Measurements from ENCODE around the gene EDAR.

EDAR gene

DNA sequence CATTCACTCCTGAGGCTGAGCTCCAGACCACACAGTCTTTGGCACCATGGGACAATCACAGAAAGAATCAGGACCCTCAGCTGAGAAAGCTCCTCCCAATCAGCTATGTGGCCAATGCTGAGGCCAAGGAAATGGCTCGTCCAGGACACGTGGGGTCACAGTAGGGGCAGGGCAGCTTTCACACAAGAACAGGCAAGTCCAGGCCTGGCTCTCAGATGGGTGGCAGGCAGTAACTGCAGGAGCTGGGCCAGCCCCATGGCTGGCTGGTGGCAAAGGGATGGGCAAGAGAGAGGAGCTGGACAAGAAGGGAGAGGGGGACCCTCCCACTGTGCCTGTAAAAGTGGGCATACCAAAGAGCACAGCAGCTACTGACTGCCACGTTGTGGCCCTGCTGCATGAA, 12.2 kb upstream of the EDAR start:
- no peak for DNase-seq (ENCODE audit: low read depth in 2 of 2)

DNA sequence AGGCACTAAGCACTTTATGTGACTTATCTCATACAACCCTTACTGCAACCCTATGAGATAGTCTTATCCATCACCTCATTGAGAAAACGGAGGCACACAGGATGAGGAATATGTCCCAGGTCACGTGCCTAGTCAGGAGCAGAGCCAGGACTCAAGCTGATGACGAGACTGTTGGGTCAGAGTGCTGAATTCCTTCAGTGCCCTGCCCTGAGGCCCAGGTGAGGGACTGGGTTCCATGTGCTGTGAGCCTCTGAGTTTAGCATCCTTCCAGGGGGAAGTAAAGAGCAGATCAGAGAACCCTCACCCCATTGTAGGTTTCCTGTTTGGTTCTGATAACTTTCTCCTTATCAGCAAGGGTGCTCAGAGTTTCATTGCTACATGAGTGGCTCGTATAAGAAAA, 11.7 kb upstream of the EDAR start:
- DNase-seq (ENCODE audit: low read depth in 2 of 2): no peak

DNA sequence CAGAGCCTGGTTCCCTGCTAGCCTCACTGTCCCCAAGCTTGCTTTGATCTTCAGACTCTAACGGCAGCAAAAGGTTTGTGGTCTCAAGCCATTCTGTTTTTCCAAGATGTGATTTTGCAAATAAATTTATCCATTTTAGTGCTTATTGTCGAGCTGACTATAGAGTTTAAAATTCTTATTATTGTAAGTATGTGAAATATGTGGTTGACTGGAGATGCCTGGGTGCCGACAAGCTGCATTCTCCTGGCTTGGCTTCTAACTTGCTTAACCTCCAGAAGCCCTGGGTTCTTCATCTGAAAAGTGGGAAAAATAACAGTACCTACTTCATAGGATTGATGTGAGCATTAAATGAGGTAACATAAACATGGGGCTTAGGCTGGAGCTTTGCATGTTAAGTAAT, 9.9 kb upstream of the EDAR start:
- no peak for DNase-seq (ENCODE audit: low read depth in 2 of 2)

DNA sequence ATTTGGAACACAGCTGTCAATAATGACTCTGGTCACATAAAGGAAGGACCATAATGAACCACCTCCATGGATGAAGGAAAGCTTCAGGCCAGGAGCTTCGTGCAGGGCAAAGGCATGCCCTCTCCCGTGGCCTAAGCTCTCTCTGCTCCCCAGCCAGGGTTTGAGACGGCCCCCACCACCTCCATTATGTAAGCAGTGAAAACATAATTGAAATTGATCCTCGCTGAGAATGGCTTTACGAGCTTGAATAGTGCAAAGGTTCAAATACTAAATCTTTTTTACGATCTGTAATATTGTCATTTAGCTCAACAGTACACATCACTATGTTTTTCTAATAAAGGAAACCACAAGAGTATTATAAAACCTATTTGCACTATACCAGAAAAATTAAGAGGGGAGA, 5.2 kb upstream of the EDAR start:
- DNase-seq (ENCODE audit: low read depth in 2 of 2): no peak

DNA sequence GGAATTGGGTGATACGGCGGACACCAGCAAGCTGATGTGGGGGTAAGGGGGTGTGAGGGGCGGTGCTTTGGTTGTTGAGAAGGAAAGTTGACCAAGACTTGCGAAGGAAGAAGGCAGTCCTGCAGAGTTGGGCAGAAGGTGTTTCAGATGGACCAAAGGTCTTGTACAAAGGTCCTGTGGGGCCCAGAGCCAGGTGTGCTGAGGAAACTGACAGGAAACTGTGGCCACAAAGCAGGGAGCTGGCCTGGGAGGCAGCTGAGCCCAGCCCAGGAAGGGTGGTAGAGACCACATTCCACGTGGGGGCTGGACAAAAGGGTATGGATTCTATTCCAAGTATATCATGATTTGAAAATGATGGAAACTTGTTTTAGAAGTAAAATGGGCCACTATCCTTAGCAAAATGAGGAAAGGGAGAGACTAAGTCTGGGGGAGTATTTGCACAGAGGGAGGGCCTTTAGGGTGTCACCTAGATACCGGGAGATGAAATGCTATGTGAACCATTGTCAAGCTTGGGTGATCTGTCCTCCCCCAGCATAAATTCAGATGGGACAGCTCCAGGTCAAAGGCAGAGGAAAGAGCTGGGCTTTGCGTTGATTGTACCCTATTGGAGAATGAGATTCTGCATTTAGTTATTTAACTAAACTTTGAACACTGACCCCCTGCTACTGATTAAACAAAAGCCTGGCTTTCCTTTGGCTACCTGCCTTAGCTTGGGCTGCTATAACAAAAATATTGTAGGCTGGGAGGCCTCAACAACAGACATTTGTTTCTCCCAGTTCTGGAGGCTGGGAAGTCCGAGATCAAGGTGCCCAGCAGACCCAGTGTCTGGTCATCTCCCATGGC, 4.3 kb upstream of the EDAR start:
- no peak for DNase-seq (ENCODE audit: low read depth in 2 of 2)

DNA sequence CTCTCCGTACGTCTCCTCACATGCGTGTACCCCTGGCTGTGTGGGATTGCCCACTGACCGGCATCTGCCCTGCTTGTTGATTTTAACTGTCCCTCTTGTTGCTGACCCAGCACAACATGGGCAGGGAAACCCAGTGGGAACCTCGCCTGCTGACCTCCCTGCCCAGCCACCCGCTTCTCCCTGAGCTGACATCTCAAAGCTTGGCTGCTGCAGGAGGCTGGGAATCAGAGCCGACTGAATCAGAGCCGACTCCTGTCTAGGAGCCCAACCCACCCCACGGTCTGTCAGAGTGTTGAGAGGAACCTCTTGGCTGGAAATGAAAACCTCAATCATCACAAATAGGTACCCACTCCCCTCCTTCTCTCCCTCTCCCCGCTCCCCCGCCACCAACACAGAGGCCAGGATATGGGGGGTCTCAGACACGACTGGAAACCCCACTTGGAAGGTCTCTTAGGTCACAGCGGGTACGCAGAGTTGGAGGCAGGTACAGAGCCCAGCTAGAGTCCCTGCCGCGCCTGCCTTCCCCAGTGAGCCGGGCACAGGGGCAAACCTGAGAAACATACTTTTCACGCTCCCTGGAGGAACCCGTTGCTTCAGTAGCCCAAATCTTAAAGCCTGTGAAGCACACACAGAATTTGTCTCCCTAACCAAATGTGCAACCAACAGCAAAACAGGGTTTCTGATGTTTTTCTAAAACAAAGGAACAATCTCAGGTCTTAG, 784 bp downstream of the EDAR start:
- DNase-seq (ENCODE audit: low read depth in 2 of 2): no peak

DNA sequence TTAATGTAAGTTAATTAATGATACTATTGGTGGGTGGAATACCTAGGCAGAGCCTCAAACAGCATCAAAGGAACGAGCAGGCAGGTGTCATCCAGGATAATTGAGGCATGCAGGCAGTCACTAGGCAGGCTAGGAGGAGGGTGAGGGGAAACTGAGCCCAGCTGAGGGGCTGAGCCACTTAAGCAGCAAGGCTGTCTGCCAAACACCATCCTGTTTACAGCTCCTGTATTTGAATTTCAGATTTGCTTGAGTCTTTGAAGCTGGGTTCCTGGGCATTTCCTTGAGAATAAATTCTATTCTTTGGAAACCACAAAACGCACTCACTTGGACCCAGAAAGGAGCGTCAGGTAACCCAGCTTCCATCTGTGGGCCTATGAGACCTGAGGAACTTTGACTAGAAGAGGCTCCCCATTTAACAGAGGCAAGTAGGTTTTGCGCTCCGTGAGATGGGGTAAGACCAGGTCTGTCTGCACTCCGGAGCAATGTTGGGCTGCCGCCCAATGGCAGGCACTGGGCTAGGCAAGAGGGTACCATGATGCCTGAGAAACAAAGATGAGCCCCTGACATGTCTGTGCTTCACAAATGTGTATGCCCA, 2.0 kb downstream of the EDAR start:
- DNase-seq (ENCODE audit: low read depth in 2 of 2): no peak

DNA sequence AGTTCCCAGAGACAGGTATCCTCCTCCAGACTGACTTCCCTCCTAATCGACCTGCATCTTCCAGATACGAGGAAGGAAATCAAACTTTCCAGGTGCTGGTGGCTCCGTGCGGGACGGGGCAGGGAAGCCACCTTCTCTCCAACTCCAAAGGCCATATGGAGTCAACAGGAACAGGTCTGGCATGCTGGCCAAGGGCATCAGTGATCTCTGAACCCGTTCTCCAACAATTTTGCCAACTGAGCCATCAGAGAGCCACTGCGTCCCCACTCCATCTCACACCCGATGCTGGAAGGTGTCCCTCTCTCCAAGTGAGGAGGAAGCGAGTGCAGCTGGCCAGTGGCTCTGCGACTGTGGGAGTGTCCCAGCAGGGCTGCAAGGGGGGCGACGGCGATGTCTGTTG, 5.4 kb downstream of the EDAR start:
- DNase-seq (ENCODE audit: low read depth in 2 of 2): no peak

DNA sequence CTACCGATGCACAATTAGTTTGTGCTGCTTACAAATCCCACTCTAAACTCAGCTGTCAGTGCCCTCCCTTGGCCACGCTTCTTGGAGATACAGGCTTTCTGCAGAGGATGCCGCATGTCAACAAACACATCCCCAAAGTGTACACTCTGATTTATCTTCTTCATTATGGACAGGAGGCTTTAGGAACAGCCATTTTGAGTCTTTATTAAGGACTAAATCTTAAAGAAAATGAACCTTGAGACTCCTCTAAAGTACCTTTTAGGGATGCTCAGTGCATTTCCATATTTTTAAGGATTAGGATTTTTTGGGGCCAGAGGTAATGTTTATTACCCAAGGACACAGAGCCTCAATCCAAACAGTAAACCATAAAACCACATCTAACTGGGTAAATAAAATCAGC, 6.0 kb downstream of the EDAR start:
- no peak for DNase-seq (ENCODE audit: low read depth in 2 of 2)

DNA sequence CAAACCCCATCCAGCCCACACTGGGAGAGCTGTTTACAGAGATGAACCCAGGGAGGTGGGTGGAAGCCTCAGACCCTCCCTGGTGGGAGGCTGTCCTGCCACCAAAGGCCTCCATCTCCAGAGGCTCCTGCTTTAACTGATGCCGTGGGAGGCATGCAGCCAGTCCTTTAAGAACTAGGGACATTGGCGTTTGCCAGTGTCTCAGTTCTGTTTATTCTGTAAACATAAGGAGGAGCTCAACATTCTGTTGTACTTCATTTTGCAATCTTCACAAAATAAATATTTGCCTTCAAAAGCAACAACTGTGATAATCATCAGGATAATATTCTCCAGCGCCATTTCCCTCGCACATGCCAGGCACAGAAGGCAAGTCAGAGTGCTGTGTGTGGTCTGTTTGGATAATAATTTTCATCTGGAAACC, 6.8 kb downstream of the EDAR start:
- no peak for DNase-seq (ENCODE audit: low read depth in 2 of 2)

DNA sequence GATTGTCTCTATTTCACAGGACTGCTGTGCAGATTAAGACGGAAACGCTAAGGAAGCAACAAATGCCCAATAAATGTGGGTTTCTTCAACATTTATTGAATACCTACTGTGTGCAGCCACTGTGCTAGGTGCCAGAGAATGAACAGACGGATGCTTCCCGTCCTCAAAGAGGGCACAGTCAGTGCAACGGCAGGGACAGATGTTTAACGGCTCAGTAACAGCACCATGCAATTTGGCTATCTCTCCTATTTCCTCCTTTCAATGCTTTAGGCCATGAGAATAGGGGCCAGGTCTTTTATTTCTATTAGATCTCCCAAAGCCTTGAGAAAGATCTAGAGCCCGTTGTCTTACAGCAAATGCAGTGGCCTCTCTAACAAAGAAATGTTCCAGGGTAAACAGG, 7.2 kb downstream of the EDAR start:
- no peak for DNase-seq (ENCODE audit: low read depth in 2 of 2)

DNA sequence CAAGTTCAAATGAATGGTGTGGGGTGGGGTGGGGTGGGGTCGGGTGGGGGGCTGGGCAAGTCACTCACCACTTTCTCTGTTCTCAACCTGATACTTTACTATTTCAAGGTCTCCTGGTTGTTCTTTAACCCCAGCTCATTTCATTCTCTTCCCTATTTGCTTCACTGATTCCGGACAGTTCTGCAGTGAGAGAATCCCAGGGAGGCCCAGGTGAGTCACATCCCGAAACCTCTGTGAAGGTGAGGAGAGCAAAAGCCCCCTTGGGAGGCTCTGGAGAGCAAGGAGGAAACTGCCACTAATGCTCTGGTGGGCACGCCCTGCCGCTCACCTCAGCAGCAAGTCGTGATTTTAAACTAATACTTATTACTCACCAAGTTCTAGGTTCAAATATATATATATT, 8.9 kb downstream of the EDAR start:
- DNase-seq (ENCODE audit: low read depth in 2 of 2): no peak

DNA sequence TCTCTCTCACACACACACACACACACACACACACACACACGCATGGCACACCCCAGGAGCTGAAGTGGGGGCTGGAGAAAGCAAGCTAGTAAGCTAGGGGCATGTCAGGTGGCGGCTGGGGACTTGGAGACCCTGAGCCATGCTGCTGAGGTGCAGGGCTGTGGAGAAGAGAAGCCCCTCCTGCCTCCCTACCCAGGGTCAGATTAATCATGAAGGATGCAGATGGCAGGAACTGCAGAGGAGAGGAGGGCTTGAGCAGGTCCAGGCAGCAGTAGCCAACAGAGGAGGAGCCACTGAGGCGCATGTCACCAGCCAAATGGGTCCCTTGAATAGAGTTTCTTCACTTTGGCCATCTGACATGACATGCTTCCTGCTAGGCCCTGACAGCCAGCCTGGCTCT, 9.6 kb downstream of the EDAR start:
- DNase-seq (ENCODE audit: low read depth in 2 of 2): no peak

DNA sequence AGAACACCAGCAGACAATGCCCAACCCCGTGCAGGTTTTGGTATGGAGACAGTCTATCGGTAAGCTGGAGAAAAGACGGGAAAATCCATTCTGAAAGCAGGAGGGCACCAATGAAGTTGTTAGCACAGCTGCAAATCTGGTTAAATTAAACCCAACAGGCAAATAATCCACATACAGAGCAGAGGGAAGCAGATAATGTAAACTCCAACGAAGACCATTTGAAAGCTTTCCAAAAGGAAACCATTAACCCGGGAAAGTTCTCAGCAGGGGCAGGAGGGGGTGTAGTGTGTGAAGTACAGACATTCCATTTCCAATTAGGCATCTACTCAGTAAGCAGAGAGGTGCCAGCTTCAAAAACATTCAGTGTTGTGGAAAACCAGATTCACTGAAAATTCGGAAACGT, 10.3 kb downstream of the EDAR start:
- DNase-seq (ENCODE audit: low read depth in 2 of 2): no peak

DNA sequence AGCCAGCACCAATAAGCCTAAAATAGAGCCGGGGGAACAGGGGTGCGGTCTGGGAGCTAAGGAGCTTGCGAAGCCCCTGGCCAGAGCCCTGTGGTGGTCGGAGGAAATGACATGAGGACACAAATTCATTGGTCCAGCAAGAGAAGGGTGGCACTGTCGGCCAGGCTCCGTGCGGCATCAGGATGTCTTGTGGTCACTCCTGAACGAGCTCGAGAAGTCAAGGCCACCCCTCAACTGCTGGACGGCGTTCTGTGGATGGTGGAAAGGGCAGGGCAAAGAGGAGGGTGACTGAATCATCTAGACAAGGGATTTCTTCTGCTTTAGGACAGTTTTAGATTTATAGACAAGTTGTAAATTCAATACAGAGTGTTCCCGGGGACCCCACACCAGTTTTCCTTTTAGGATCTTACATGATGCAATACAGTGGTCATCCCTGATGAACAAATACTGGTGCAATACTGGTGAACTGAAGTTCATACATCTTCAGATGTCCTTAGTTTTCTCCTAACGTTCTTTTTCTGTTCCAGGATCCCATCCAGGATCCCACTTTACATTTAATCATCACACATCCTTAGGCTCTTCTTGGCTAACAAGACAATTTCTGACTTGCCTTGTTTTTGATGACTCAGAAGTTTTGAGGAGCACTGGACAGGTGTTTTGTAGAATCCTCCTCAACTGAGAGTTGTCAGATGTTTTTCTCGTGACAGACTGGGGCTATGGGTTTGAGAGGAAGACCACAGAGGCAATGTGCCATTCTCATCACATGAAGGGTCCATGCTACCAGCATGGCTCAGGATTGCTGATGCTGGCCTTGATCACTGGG, 13.2 kb downstream of the EDAR start:
- no peak for DNase-seq (ENCODE audit: low read depth in 2 of 2)

DNA sequence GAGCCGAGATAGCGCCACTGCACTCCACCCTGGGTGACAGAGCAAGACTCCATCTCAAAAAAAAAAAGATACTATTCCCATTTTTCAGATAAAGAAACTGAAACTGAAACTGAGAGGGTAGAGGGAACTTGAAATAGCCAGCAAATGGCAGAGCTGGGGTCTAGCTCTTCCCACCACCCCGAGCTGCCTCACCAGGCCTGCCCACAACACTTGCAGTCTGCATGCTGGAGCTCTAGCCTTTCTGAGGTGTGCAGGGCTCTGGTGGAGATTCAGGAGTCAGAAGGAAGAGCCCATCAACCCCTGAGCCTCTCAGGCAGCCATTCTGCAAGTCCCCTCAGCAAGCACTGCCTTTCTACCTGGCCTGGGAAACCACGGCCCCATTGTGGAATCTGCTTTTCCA, 14.3 kb downstream of the EDAR start:
- DNase-seq (ENCODE audit: low read depth in 2 of 2): no peak

DNA sequence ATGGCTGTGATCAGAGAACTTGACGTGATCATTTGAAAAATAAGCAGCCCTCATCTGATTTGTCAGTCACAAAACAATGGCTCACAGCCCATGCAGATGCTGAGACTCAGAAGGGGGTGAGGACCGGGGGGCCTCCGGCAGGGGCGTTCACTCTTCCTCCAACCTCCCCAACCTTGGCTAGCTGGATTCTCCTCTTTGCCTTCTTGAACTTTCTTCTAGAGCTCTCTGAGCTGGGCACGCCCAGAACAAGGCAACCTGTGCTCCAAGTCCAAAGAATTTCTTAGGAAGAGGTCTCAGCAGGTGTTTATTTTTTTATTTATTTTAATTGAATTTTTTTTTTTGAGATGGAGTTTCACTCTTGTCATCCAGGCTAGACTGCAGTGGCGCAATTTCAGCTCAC, 16.4 kb downstream of the EDAR start:
- no peak for DNase-seq (ENCODE audit: low read depth in 2 of 2)

DNA sequence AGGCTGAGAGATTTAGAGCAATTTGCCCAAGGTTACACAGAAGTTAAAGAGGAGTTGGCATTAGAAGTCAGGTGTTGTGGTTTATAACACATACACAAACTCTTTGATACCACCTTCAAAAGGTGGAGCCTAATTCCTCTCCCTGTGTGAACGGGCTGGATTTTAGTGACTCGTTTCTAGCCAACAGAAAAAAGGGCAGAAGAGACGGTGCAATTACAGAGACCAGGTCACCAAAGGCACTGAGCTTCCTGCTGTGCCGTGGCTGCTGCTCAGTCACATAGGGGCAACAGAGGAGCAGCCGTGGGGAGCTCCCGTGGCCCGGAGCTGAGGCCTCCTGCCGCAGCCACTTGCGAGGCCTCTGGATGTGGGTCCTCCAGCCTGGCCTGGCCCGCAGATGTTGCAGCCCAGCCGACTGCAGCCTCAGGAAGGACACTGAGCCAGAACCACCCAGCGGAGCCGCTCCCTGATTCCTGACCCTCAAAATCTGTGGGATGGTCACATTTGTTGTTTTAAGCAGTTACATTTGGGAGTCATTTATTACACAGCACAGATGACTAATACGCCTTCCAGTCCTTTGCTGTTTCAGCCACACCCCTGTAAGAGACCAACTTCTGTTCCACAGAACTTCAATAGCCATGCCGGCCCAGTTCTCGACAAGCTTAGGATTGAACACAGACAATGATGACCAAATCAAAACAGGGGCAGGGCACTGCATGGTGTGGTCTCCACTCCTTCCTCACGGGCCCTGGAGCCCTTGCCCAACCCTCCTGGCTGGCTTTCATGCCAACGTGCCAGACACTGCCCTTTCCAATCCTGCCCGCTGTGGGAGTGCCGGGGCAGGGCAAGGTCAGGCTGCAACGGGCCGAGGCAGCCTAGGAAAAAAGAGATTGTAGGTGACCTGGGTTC, 17.1 kb downstream of the EDAR start:
- DNase-seq (ENCODE audit: low read depth in 2 of 2): no peak

DNA sequence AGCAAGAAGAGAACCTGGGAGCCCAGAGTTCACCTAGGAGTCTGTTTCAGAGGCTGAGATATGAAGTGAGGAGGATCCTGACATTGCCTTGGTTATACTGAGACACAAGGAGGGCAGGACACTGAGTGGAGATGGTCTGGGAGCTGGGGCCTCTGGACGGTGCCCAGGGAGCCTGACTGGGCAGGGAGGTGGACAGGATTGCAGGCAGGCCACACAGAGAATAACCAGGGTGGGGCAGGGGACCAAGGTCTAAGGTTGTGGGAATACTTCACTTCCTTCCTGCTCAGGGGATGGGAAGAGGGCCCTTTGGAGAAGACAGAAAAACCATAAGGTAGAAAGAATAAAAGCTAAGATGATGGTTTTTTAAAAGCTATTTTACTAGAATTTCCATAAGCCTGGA, 18.7 kb downstream of the EDAR start:
- DNase-seq (ENCODE audit: low read depth in 2 of 2): no peak

DNA sequence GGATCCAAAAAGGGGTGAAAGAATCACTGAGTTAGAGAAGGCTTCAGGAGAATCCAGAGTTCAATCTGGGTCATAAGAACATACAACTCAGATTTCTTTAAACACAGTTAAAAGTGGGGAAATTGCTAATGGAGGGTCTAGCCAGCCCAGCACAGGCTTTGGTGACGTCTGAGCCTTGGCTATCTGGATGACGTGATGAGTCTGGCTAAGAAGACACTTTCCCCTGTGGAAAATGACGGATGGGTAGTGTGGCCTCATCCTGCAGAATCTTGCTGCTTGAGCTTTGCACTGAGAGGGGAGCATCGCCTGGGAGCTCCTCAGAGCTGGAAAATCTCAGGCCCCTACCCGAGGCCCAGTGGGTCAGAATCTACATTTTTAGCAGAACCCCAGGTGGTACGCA, 19.2 kb downstream of the EDAR start:
- no peak for DNase-seq (ENCODE audit: low read depth in 2 of 2)

DNA sequence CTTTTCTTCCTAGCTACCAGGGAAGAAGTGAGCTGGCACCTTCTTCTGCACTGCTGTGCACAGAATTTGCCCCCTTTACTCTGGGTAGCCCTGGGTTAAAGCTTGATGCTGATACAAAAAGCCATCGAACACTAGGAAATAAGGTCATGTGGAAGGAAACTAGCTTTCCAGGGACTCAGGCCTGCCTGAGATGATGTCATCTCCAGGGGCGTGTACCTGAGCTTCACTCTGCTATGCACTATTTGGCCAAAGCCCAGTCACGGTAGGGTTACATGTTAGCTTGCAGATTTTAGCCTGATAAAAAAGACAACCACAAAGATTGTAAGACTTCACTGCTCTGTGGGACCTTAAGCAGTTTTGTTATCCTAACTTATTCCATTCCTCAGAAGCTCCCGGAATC, 20.4 kb downstream of the EDAR start:
- DNase-seq (ENCODE audit: low read depth in 2 of 2): no peak
